Endometrium (tissue), 2 donors: Measurements from ENCODE around the gene NDRG2.
A peak's percentile ranks its signal among the peaks of the same experiment; 100 is the strongest.
"Not testable (repeated sequence)": the region's sequence is repeated elsewhere in the genome, so short reads cannot be mapped to it uniquely, and the experiment has no call there.

Experiments
- FAIRE-seq: peaks from 2 replicates; lab custom pipeline; 2012; peaks lifted over from hg19 to GRCh38; lab: Jason Lieb, UNC
- donor health status: control.
- donor health status: control.

Gene NDRG2

GRCh38 chr14:21055432-21056117, 30.7 kb upstream of the NDRG2 start:
- FAIRE-seq = no peak

DNA sequence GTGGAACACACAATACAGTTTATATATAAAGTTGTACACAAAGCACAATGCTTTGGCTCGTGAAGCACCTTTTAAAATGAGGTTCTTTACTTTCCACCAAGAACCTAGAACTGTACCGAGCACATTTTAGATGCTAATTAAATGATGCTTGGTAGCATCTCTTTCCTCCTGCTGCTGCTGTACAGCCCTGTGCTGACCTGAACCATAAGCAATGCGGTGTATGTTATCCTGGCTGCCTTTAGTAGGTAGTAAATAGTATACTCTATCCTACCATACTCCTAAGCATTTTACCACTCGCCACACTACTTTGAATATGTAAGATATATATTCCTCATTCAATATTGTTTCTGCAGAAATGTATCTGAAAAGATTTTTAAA, 29.9 kb upstream of the NDRG2 start:
- FAIRE-seq = no peak

- no peak for FAIRE-seq
These were observed 29.4 kb upstream of the NDRG2 start for GRCh38 chr14:21054123-21054767.

DNA sequence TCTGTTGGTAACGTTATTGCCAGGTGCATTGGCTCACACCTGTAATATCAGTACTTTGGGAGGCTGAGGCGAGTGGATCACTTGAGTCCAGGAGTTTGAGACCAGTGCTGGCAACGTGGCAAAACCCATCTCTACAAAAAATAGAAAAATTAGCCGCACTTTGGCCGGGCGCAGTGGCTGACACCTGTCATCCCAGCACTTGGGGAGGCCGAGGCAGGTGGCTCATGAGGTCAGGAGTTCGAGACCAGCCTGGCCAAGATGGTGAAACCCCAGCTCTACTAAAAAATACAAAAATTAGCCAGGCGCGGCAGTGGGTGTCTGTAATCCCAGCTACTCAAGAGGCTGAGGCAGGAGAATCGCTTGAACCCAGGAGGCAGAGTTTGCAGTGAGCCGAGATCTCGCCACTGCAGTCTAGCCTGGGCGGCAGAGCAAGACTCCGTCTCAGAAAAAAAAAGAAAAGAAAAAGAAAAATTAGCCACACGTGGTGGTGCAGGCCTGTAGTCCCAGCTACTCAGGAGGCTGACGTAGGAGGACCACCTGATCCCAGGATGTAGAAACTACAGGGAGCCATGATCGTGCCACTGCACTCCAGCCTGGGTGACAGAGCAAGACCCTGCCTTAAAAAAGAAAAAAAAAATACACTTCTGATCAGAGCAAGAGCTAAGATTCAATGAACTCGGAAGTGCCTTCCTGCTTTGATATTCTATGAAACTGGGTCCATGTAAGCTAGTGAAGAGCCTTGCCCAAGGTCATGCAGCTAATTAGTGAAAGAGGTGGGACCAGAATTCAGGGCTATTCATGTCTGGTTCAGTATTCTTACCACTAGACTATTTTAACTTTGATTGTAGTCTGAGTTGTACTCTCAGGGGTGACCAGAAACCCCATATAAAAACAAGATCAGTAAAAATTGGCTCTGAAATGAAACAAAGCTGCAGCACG, 28.6 kb upstream of the NDRG2 start:
- FAIRE-seq = no peak

DNA sequence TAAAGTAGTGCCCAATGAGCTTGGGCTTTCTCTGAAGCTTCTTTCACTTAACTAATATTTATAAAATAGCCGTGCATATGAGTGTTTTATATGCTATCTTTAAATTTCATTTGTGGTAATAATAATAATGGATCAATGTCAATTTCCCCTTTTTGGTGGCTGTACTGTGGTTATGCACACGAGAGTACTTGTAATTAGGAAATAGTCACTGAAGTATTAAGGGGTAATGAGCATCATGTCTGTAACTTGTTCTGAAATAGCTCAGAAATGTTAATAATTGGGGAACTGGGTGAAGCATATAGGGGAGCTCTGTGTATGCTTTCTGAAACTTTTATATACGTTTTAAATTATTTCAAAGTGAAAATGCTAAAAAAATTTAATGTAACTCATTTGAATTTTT, 25.7 kb upstream of the NDRG2 start:
- no peak for FAIRE-seq

DNA sequence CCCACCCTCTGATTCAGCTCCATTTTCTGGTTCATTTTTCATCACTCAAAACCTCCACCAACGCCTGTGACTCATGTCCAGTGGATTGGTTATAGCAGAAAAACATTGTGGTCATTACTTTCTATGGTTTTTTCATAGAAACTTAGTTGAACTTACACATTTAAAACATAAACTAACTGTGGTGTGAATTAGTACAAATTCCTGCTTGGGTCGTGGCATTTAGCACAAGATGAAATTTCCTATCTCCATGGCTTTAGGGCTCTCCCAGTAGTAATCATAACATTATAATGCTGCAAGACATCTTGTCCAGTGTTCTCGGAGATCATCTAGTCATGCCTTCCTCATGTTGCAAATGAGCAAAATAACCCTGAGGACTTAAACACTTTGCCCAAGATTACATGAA, 24.4 kb upstream of the NDRG2 start:
- FAIRE-seq = no peak

- FAIRE-seq = no peak
These were observed 23.8 kb upstream of the NDRG2 start for GRCh38 chr14:21048638-21049037.

DNA sequence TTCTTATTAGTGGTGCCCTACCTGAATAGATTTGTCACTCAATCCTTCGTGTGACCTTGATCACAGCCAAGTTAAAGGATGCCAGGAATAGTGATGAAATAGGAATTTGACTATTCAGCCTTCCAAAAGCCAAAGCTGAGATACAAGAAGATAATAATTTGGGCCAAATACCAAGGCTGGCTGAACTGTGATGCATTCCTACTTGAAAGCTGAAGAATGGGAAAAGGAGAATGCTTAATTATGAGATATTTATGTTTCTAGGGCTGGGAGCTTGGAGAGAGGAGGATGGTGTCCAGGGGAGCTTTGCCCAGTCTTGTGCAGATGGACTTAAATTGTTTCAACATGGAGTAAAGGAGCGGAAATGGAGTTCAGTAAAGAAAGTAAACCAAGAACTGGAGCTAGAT, 22.5 kb upstream of the NDRG2 start:
- no peak for FAIRE-seq

GRCh38 chr14:21043974-21044618, 19.2 kb upstream of the NDRG2 start:
- FAIRE-seq = no peak

- FAIRE-seq = no peak
These were observed 18.6 kb upstream of the NDRG2 start for GRCh38 chr14:21043387-21043973.

GRCh38 chr14:21042918-21043317, 18.1 kb upstream of the NDRG2 start:
- FAIRE-seq = no peak

DNA sequence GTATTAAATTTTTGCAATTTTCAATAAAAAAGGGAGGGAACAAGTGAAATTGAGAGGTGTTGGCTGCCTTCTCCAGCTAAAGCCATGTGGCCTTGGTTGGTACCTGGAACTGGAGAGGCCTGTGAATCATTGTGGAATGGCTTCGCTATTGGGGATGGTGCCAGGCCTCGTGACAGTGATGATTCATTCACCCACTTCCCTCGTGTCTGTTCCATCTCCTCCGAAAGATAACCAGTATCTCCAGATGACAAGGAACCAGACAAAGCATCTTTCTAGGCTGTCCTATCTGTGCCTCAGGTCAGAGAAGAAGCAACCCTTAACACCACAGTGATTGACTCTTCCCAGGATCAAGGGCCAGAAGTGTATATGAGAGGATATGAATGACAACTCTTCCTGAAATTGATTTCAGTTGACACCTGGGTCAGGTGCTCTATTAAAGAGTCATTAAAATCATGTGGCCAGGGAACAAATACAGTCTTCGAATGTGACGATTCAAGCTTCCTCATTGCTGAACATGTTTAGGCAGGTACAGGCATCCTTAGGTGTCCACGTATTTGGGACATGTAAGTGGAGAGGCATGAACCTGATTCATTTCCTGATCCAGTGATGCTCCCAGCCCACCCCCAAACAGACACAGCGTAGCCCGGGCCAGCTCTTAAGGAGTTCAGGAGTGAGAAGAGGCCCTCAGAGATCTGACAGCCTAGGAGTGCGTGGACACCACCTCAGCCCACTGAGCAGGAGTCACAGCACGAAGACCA, 17.0 kb upstream of the NDRG2 start, which contains the start of gene RNASE7:
RNASE7 (plus strand) TSS at position 687 of the 758 bp plus-strand sequence. CDS start 631 bp downstream, outside the sequence.
- no peak for FAIRE-seq

DNA sequence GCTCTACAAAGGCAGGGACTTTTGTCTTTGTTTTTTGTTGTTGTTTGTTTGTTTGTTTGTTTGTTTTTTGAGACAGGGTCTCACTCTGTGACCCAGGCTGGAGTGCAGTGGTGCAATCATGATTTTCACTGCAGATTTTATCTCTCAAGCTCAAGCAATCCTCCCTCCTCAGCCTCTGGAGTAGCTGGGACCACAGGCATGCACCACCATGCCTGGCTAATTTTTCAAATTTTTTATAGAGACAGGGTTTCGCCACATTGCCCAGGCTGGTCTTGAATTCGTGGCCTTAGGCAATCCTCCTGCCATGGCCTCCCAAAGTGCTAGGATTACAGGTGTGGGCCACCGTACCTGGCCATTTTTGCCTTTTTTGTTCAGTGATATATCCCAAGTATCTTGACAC, 16.1 kb upstream of the NDRG2 start:
- not testable (repeated sequence) for FAIRE-seq

DNA sequence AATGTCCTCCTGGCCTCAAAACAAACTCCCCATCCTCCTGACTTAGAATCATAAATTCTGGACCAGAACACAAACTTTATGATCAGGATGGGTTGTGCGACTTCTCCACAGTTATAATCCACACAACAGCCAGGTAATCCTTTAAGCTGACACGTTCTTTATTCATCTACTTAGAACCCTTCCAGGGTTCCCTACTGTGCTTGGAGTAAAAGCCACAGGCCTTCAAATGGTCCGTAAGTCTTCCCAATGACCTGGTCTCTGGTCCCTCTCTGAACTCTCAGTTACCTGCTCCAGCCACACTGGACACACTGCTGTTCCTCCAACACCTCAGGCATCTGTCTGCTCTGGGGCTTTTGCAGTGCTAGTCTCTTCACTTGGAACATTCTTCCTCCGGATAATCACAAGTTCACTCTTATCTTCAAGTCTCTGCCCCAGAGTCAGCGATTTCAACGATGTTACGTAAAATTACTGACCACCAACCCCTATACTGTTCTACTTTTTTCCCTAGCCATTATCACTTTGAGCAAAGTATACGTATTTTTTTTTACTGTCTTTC, 15.6 kb upstream of the NDRG2 start:
- FAIRE-seq = no peak

DNA sequence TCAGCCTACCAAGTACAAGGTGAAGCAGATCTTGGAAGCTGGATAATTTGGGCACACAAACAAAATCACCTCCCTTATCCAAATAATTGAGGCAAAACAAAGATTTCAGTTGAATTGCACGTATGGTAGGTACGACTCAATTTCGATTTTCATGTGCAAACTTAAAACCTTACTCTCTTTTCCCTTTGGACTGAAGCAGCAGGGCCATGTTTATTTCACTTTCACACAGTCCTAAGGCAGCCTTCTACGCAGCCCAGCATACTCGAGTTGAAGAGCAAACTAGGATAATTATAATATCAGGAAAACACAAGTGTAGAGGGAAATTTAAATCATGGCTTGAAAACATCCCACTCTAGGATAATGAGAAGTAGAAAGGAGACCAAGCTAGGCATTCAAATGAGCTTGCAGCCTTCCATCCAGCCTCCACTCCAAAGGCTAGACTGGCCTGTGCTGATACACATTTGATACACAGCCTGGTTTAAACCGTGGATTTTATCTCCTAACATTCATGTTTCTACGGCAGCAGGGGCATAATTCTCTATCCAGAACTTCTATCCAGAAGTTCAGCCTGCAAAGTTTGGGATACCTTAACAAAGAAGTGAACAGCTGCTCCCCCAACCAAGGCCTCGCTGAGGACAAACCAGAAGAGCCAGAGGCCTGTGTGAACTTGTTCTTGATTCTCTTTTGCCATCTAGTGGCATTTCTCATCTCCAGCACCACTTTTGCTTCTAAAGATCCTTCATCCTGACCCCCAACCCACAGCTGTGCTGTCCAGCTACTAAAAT, 14.9 kb upstream of the NDRG2 start:
- FAIRE-seq = peak; percentile 46

GRCh38 chr14:21038441-21039422, 13.9 kb upstream of the NDRG2 start:
- no peak for FAIRE-seq

GRCh38 chr14:21037156-21037555, 12.3 kb upstream of the NDRG2 start:
- FAIRE-seq = no peak

DNA sequence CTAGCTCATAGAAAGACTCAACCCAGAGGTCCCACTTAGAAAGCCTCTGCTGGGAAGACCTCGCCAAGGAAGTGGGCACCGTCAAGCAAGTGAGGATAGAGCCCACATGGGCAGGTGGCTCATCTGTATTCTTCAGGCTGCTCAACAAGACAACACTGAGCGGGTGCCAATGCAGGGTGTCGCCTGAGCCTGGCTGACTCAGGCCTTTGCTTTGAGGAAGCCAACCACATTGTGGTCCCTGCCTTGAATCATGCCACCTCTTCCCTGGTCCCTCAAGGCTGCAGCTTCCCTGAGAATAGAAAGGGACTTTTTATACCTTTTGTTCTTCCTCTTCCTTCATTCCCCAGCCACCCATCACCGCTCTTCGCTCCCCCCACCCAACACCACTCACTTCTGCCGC, 11.9 kb upstream of the NDRG2 start:
- FAIRE-seq = no peak

DNA sequence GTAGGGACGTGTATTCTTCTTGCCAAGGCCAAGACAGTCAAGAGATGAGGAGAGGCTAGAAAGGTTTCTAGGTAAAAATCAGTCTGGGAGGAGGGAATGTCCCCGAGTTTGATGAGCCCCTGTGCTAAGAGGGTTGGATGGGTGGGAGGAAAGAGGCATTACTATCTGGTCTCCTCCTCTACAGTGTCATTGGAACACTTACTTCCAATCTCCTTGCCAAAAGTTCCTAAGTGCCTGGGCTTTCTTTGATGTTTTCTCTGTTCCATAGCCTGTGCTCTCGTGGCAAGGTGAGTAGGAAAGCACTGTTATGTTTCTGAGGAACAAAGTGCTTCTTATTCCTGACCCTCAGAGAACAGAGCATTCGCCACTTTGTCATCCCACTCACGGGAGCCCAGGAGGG, 9.8 kb upstream of the NDRG2 start, which contains the start of gene RNASE13:
RNASE13 (minus strand) TSS at position 101 of the 400 bp plus-strand sequence. CDS start 519 bp downstream, outside the sequence.
- FAIRE-seq = no peak
